IMR-90 (cell line): Measurements from ENCODE around the gene CD320. TPM values are rescaled to one million over a fixed set of nuclear protein-coding genes. Genes with fewer than 3 reads are reported as not detected.

ENCODE experiments used
- ATAC-seq: fragments of 200-7000 bp; cut with Tn5 transposase; 2 replicates; pipeline ENCODE4 v1.9.1; 2020; ENCODE audit warnings: low read depth, mild to moderate bottlenecking, moderate library complexity
- BruUV-seq: library from RNA; stranded (reverse); fragments of 400-500 nt; replicated peaks from 2 replicates; lab custom pipeline; 2021; lab: Mats Ljungman, UMichigan
- CTCF ChIA-PET: fragments of 300-600 bp; formaldehyde crosslinking; extraction: SDS; loops from one replicate; lab custom pipeline; 2021; ENCODE audit warnings: antibody characterized with exemption; lab: Yijun Ruan, JAX
- POLR2A ChIA-PET: fragments of 300-600 bp; sonication (Branson Sonifier 250); formaldehyde crosslinking; loops from one replicate; lab custom pipeline; 2022; ENCODE audit warnings: antibody characterized with exemption; ENCODE audit not compliant: unreplicated experiment; lab: Charles Lee
- DNase-seq: peaks from one replicate; pipeline ENCODE4 v3.0.0; 2013
- H2AFZ ChIP-seq: replicated peaks from 2 replicates; pipeline ENCODE3; 2013; ENCODE audit warnings: low read length, mild to moderate bottlenecking; ENCODE audit not compliant: poor library complexity
- H2AK5ac ChIP-seq: 2 replicates; pipeline ENCODE4 v1.6.1; 2013; ENCODE audit warnings: low read depth, low read length, inconsistent platforms
- H2AK9ac ChIP-seq: replicated peaks from 2 replicates; pipeline ENCODE3; 2013; ENCODE audit warnings: mild to moderate bottlenecking, low read depth, low read length, moderate library complexity; ENCODE audit not compliant: poor library complexity
- H2BK120ac ChIP-seq: 2 replicates; pipeline ENCODE4 v1.6.1; 2013; ENCODE audit warnings: low read depth, low read length, inconsistent platforms
- H2BK15ac ChIP-seq: 3 replicates; pipeline ENCODE4 v1.6.1; 2013; ENCODE audit warnings: low read depth, low read length, inconsistent platforms
- H2BK20ac ChIP-seq: 2 replicates; pipeline ENCODE4 v1.6.1; 2013; ENCODE audit warnings: low read depth, mild to moderate bottlenecking, inconsistent platforms, low read length, moderate library complexity
- H2BK5ac ChIP-seq: 2 replicates; pipeline ENCODE4 v1.6.1; 2013; ENCODE audit warnings: mild to moderate bottlenecking, low read depth, low read length, inconsistent platforms; ENCODE audit not compliant: poor library complexity, severe bottlenecking
- H3K14ac ChIP-seq: replicated peaks from 2 replicates; pipeline ENCODE4 v1.6.1; 2013; ENCODE audit warnings: low read depth, low read length, inconsistent platforms
- H3K18ac ChIP-seq: 2 replicates; pipeline ENCODE4 v1.6.1; 2013; ENCODE audit warnings: low read depth, low read length, control low read depth
- H3K23ac ChIP-seq: 2 replicates; pipeline ENCODE4 v1.6.1; 2013; ENCODE audit warnings: low read depth, low read length, inconsistent platforms
- H3K27ac ChIP-seq: 2 replicates; pipeline ENCODE4 v1.5.1; 2013; ENCODE audit warnings: mild to moderate bottlenecking, control low read depth, low read length; ENCODE audit not compliant: insufficient read depth
- H3K27me3 ChIP-seq: 2 replicates; pipeline ENCODE4 v1.6.1; 2013; ENCODE audit warnings: low read length; ENCODE audit not compliant: control insufficient read depth, insufficient read depth
- H3K36me3 ChIP-seq: 2 replicates; pipeline ENCODE4 v1.6.1; 2013; ENCODE audit warnings: low read length, mixed read lengths; ENCODE audit not compliant: control insufficient read depth, insufficient read depth
- H3K4ac ChIP-seq: 2 replicates; pipeline ENCODE4 v1.6.1; 2013; ENCODE audit warnings: low read depth, low read length, inconsistent platforms
- H3K4me1 ChIP-seq: 2 replicates; pipeline ENCODE4 v1.6.1; 2013; ENCODE audit warnings: low read length, mixed read lengths; ENCODE audit not compliant: control insufficient read depth, insufficient read depth
- H3K4me2 ChIP-seq: 2 replicates; pipeline ENCODE4 v1.6.1; 2013; ENCODE audit warnings: low read depth, mild to moderate bottlenecking, control low read depth, low read length, moderate library complexity
- H3K4me3 ChIP-seq: 2 replicates; pipeline ENCODE4 v1.5.1; 2013; ENCODE audit warnings: low read depth, mild to moderate bottlenecking, control low read depth, low read length, moderate library complexity; ENCODE audit not compliant: insufficient read depth
- H3K56ac ChIP-seq: 2 replicates; pipeline ENCODE4 v1.6.1; 2013; ENCODE audit warnings: low read length, inconsistent platforms; ENCODE audit not compliant: insufficient read depth; ENCODE audit errors: extremely low read depth
- H3K79me1 ChIP-seq, 2 experiments: 2 replicates each; pipeline ENCODE4 v1.6.1; 2013; ENCODE audit warnings: low read length in 2 of 2, inconsistent platforms in 1 of 2, low read depth in 1 of 2
- H3K9ac ChIP-seq: 2 replicates; pipeline ENCODE4 v1.6.1; 2013; ENCODE audit warnings: low read depth, low read length, control low read depth
- H3K9me1 ChIP-seq: 2 replicates; pipeline ENCODE4 v1.6.1; 2013; ENCODE audit warnings: low read length, inconsistent platforms; ENCODE audit not compliant: insufficient read depth
- H3K9me3 ChIP-seq: 2 replicates; pipeline ENCODE4 v1.6.1; 2013; ENCODE audit warnings: low read length; ENCODE audit not compliant: control insufficient read depth, insufficient read depth
- H4K20me1 ChIP-seq: 2 replicates; pipeline ENCODE4 v1.6.1; 2013; ENCODE audit warnings: low read length, inconsistent platforms; ENCODE audit not compliant: insufficient read depth
- H4K5ac ChIP-seq: 2 replicates; pipeline ENCODE4 v1.6.1; 2013; ENCODE audit warnings: mild to moderate bottlenecking, low read depth, low read length, control low read depth
- H4K8ac ChIP-seq, 2 experiments: 2 replicates each; pipeline ENCODE4 v1.6.1; 2013; ENCODE audit warnings: low read depth in 2 of 2, low read length in 2 of 2, control low read depth in 1 of 2, inconsistent platforms in 1 of 2
- H4K91ac ChIP-seq: 2 replicates; pipeline ENCODE4 v1.6.1; 2013; ENCODE audit warnings: low read depth, low read length, inconsistent platforms; ENCODE audit not compliant: insufficient read depth
- BHLHE40 ChIP-seq: fragments of 150-350 bp; IDR thresholded peaks from 2 replicates; pipeline ENCODE4 v1.6.1; 2016; ENCODE audit warnings: mild to moderate bottlenecking, low read depth, low read length
- CEBPB ChIP-seq: IDR thresholded peaks from 2 replicates; pipeline ENCODE4 v1.6.1; 2012; ENCODE audit warnings: low read depth, low read length, improper control_type of control experiment
- FOS ChIP-seq: fragments of 150-350 bp; IDR thresholded peaks from 2 replicates; pipeline ENCODE4 v1.6.1; 2016; ENCODE audit warnings: low read depth, low read length
- MAFK ChIP-seq: IDR thresholded peaks from 2 replicates; pipeline ENCODE4 v1.6.1; 2012; ENCODE audit warnings: low read depth, low read length, improper control_type of control experiment
- MAZ ChIP-seq: IDR thresholded peaks from 2 replicates; pipeline ENCODE4 v1.6.1; 2012; ENCODE audit warnings: low read depth, mild to moderate bottlenecking, low read length, improper control_type of control experiment, moderate library complexity, borderline replicate concordance
- MXI1 ChIP-seq: IDR thresholded peaks from 2 replicates; pipeline ENCODE4 v1.6.1; 2012; ENCODE audit warnings: low read depth, mild to moderate bottlenecking, low read length, moderate library complexity, borderline replicate concordance
- POLR2A ChIP-seq: IDR thresholded peaks from 2 replicates; pipeline ENCODE4 v1.6.1; 2012; ENCODE audit warnings: mild to moderate bottlenecking, low read depth, low read length
- RAD21 ChIP-seq: IDR thresholded peaks from 2 replicates; pipeline ENCODE4 v1.6.1; 2012; ENCODE audit warnings: low read length, improper control_type of control experiment
- WGBS, 2 experiments: methylation state at CpG; one replicate each; pipeline versions ENCODE4 v1.1.5 to v1.1.7; 2013; ENCODE audit warnings: missing lambda C conversion rate in 2 of 2; ENCODE audit not compliant: insufficient read length in 1 of 2; ENCODE audit errors: extremely low coverage in 2 of 2; 5-methylcytosine and 5-hydroxymethylcytosine counted together
- dilution Hi-C: fragments of 300-500 bp; cut with HindIII; formaldehyde crosslinking; loops from one replicate; pipeline ENCODE4 v1.14.3; 2018; ENCODE audit warnings: low sequenced_read_pairs; ENCODE audit not compliant: unreplicated experiment
- in situ Hi-C: fragments of 300-500 bp; cut with MboI; formaldehyde crosslinking; loops from 3 replicates; pipeline ENCODE4 v1.14.3; 2019; ENCODE audit warnings: low sequenced_read_pairs, inconsistent platforms, mixed read lengths
- intact Hi-C: fragments of 100-400 bp; cut with micrococcal nuclease; formaldehyde crosslinking; loops from 2 replicates; pipeline ENCODE4 v1.10.0; 2022
- polyA plus RNA-seq, 3 experiments: library from polyadenylated mRNA; depleted of rRNA; stranded (reverse); fragments of >200 nt; gene quantifications; 2 replicates each; pipeline ENCODE4 v1.2.3, GENCODE V29; 2012; ENCODE audit warnings: low replicate concordance in 1 of 3
- total RNA-seq: library from RNA; depleted of rRNA; stranded (reverse); fragments of >200 nt; gene quantifications from 2 replicates; pipeline ENCODE4 v1.2.3, GENCODE V29; 2012
- TF ChIP-seq, protein P1 (sequence below): fragments of 150-350 bp; IDR thresholded peaks from 2 replicates; pipeline ENCODE4 v1.6.1; 2017; ENCODE audit warnings: mild to moderate bottlenecking, antibody characterized with exemption, low read length, low read depth
- TF ChIP-seq, protein P2 (sequence below): conservative IDR thresholded peaks from 2 replicates; pipeline ENCODE4 v1.5.1; 2012; ENCODE audit warnings: mild to moderate bottlenecking, low read depth, low read length, improper control_type of control experiment
- TF ChIP-seq, protein P3 (sequence below): fragments of 150-350 bp; IDR thresholded peaks from 2 replicates; pipeline ENCODE4 v1.6.1; 2016; ENCODE audit warnings: low read depth, mild to moderate bottlenecking, low read length, moderate library complexity, borderline replicate concordance

The CD320 gene
- total and polyA plus RNA-seq, 2 of the 4 experiments (the other 2 are of a cell fraction): 13.3 to 78.5 TPM

- in situ Hi-C loops: no loop called here
- dilution Hi-C loops: no loop called here
- H2BK20ac ChIP-seq: no peak overlapping the region
Measured at GRCh38 chr19:8337728-8338127, 29.6 kb upstream of the CD320 start.

More at GRCh38 chr19:8337728-8338127, 29.6 kb upstream of the CD320 start:
- Histone ChIP-seq H3K9ac (no peak overlapping the region), H3K79me1 (no peaks in the 10 kb centered on the region), H4K5ac (no peak overlapping the region), H2BK15ac (no peak overlapping the region), H3K18ac (no peak overlapping the region), H3K27me3 (peaks cover 48% of the 10 kb centered on the region), H2AFZ (no peak overlapping the region), H3K36me3 (no peaks in the 10 kb centered on the region), H3K14ac (no peak overlapping the region), H2BK120ac (no peak overlapping the region), H4K8ac (no peak overlapping the region), H4K91ac (no peak overlapping the region), H3K27ac (no peak overlapping the region), H2AK9ac (no peak overlapping the region), H3K23ac (no peak overlapping the region), H3K4me3 (no peak overlapping the region), H3K4me1 (peaks cover 4% of the 10 kb centered on the region; the same call in 1 of the 2 replicates), H2AK5ac (no peak overlapping the region), H3K4ac (no peak overlapping the region), H3K56ac (no peak overlapping the region), H3K9me1 (no peaks in the 10 kb centered on the region), H2BK5ac (no peak overlapping the region), H3K4me2 (no peak overlapping the region), H4K20me1 (no peaks in the 10 kb centered on the region), H3K9me3 (no peaks in the 10 kb centered on the region)
- intact Hi-C loops: no loop called here
- ChIA-PET POLR2A (no interaction called here), CTCF (no interaction called here)
- ATAC-seq (no peak), DNase-seq (no peak)
- TF ChIP-seq FOS (no peak), MAFK (no peak), MAZ (no peak), POLR2A (no peak), CEBPB (no peak), RAD21 (no peak), MXI1 (no peak), BHLHE40 (no peak)
- TF ChIP-seq, protein P1, sequence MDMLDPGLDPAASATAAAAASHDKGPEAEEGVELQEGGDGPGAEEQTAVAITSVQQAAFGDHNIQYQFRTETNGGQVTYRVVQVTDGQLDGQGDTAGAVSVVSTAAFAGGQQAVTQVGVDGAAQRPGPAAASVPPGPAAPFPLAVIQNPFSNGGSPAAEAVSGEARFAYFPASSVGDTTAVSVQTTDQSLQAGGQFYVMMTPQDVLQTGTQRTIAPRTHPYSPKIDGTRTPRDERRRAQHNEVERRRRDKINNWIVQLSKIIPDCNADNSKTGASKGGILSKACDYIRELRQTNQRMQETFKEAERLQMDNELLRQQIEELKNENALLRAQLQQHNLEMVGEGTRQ: no peak
- TF ChIP-seq, protein P2, sequence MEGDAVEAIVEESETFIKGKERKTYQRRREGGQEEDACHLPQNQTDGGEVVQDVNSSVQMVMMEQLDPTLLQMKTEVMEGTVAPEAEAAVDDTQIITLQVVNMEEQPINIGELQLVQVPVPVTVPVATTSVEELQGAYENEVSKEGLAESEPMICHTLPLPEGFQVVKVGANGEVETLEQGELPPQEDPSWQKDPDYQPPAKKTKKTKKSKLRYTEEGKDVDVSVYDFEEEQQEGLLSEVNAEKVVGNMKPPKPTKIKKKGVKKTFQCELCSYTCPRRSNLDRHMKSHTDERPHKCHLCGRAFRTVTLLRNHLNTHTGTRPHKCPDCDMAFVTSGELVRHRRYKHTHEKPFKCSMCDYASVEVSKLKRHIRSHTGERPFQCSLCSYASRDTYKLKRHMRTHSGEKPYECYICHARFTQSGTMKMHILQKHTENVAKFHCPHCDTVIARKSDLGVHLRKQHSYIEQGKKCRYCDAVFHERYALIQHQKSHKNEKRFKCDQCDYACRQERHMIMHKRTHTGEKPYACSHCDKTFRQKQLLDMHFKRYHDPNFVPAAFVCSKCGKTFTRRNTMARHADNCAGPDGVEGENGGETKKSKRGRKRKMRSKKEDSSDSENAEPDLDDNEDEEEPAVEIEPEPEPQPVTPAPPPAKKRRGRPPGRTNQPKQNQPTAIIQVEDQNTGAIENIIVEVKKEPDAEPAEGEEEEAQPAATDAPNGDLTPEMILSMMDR: no peak
- TF ChIP-seq, protein P3, sequence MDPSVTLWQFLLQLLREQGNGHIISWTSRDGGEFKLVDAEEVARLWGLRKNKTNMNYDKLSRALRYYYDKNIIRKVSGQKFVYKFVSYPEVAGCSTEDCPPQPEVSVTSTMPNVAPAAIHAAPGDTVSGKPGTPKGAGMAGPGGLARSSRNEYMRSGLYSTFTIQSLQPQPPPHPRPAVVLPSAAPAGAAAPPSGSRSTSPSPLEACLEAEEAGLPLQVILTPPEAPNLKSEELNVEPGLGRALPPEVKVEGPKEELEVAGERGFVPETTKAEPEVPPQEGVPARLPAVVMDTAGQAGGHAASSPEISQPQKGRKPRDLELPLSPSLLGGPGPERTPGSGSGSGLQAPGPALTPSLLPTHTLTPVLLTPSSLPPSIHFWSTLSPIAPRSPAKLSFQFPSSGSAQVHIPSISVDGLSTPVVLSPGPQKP: no peak
- no TSS peak for BruUV-seq
- WGBS, 2 experiments: 100% methylated on average over 1 of the region's 7 CpGs; no CpG with 5 or more reads in 1 of the 2 experiments
